WTC11 (cell line): ENCODE data around the gene SRY. TPM values are rescaled to one million over a fixed set of nuclear protein-coding genes. Genes with fewer than 3 reads are reported as not detected.

ENCODE experiments used
- E2F5 ChIP-seq: sonication (generic); formaldehyde crosslinking; IDR thresholded peaks from 2 replicates; pipeline ENCODE4 v1.8.1; 2022; ENCODE audit warnings: mild to moderate bottlenecking, moderate library complexity, missing genetic modification reagents
- JAZF1 ChIP-seq: fragments of 250-450 bp; sonication (Bioruptor Pico); IDR thresholded peaks from 2 replicates; pipeline ENCODE4 v1.9.0; 2021; ENCODE audit warnings: moderate library complexity, mild to moderate bottlenecking, inconsistent platforms
- SOX15 ChIP-seq: fragments of 250-450 bp; sonication (Bioruptor Pico); IDR thresholded peaks from 2 replicates; pipeline ENCODE4 v1.9.0; 2021; ENCODE audit warnings: mild to moderate bottlenecking
- ZNF281 ChIP-seq: sonication (generic); formaldehyde crosslinking; IDR thresholded peaks from 2 replicates; pipeline ENCODE4 v1.8.0; 2023; ENCODE audit warnings: mild to moderate bottlenecking, missing genetic modification reagents
- total RNA-seq: library from RNA; stranded (reverse); gene quantifications from 3 replicates; pipeline ENCODE4 v1.2.3, GENCODE V29; 2021

The SRY gene
- total RNA-seq, 1 experiment from 2014 or later = 5.2 TPM

- no peak for TF ChIP-seq E2F5
- TF ChIP-seq JAZF1 (CRISPR knock-in tag) = no peak
- TF ChIP-seq SOX15 (CRISPR knock-in tag) = no peak
- TF ChIP-seq ZNF281 (CRISPR knock-in tag) = no peak
Observed at GRCh38 chrY:2786876-2787512, 488 bp downstream of the SRY start (continued).

Other genes starting within 250 kb of the SRY start
- 182 to 222 TPM (median 218 TPM) in 3 replicates for gene RPS4Y1, start 53.9 kb upstream of the SRY start, total RNA-seq
- gene ZFY, start 147.7 kb upstream of the SRY start, total RNA-seq = 6.0 to 8.4 TPM (median 7.7 TPM) in 3 replicates